HCT116 (cell line): Measurements from ENCODE around the gene RECQL5. TPM values are rescaled to one million over a fixed set of nuclear protein-coding genes. Genes with fewer than 3 reads are reported as not detected.
A peak's percentile ranks its signal among the peaks of the same experiment; 100 is the strongest.

Source experiments
- ATAC-seq: fragments of 200-7000 bp; cut with Tn5 transposase; 2 replicates; pipeline ENCODE4 v1.9.1; 2020; ENCODE audit warnings: mild to moderate bottlenecking, moderate library complexity
- BruUV-seq: library from RNA; stranded (reverse); fragments of 400-500 nt; replicated peaks from 2 replicates; lab custom pipeline; 2021; lab: Mats Ljungman, UMichigan
- CTCF ChIA-PET: fragments of 300-600 bp; sonication (Branson Sonifier 250); formaldehyde crosslinking; loops from one replicate; lab custom pipeline; 2021; ENCODE audit warnings: antibody characterized with exemption; lab: Charles Lee
- POLR2A ChIA-PET: fragments of 300-600, 350-600 bp; sonication (Branson Sonifier 250); formaldehyde crosslinking; loops from one replicate; lab custom pipeline; 2021; ENCODE audit warnings: antibody characterized with exemption; lab: Charles Lee
- RAD21 ChIA-PET, 2 experiments: fragments of 300-600 bp; sonication (Branson Sonifier 250); formaldehyde crosslinking; loops; one replicate each; lab custom pipeline; 2023; ENCODE audit warnings: low total read pairs in 2 of 2; ENCODE audit not compliant: uncharacterized antibody in 2 of 2, unreplicated experiment in 2 of 2, low non-redundant PET in 1 of 2; lab: Charles Lee
- DNase-seq: peaks from one replicate; pipeline ENCODE4 v3.0.0-alpha.2; 2010; ENCODE audit warnings: low read depth, low spot score
- H2AFZ ChIP-seq: fragments of 200-600 bp; shearing (Covaris generic), sonication (generic); 2 replicates; pipeline ENCODE4 v1.6.1; 2017; ENCODE audit warnings: low read depth, mixed run types, mixed read lengths, antibody characterized with exemption, low read length; ENCODE audit not compliant: poor library complexity, severe bottlenecking
- H3K27ac ChIP-seq: 2 replicates; pipeline ENCODE4 v1.5.1; 2012; ENCODE audit warnings: low read depth, low read length
- H3K27me3 ChIP-seq: fragments of 200-600 bp; sonication (generic); 2 replicates; pipeline ENCODE4 v1.6.1; 2016; ENCODE audit warnings: mixed run types, low read length, mixed read lengths; ENCODE audit not compliant: insufficient read depth
- H3K36me3 ChIP-seq, 2 experiments: fragments of 200-500 bp in 1 of 2; fragments of 200-600 bp in 1 of 2; sonication (Bioruptor generic) in 1 of 2; sonication (generic) in 1 of 2; 2 replicates each; pipeline versions ENCODE4 v1.5.1 to v1.6.1; 2014 to 2016; ENCODE audit warnings: low read length in 2 of 2, inconsistent platforms in 1 of 2, mixed read lengths in 1 of 2, mixed run types in 1 of 2; ENCODE audit not compliant: insufficient read depth in 2 of 2, control insufficient read depth in 1 of 2
- H3K4me1 ChIP-seq, 2 experiments: fragments of 200-600 bp in 1 of 2; sonication (generic) in 1 of 2; 2 replicates each; pipeline versions ENCODE4 v1.5.1 to v1.6.1; 2012 to 2017; ENCODE audit warnings: low read length in 2 of 2, inconsistent platforms in 1 of 2, mild to moderate bottlenecking in 1 of 2, mixed read lengths in 1 of 2, mixed run types in 1 of 2, moderate library complexity in 1 of 2; ENCODE audit not compliant: insufficient read depth in 2 of 2, control insufficient read depth in 1 of 2
- H3K4me2 ChIP-seq: fragments of 200-600 bp; sonication (generic); 2 replicates; pipeline ENCODE4 v1.6.1; 2017; ENCODE audit warnings: mixed run types, low read length, mixed read lengths
- H3K4me3 ChIP-seq, 2 experiments: fragments of 200-600 bp in 1 of 2; sonication (generic) in 1 of 2; replicated peaks in 1 of 2; 2 replicates each; pipeline ENCODE4 v1.5.1; 2011 to 2016; ENCODE audit warnings: low read length in 2 of 2, control low read depth in 1 of 2, low read depth in 1 of 2, mild to moderate bottlenecking in 1 of 2, mixed read lengths in 1 of 2, mixed run types in 1 of 2
- H3K79me2 ChIP-seq: fragments of 200-600 bp; sonication (generic); 2 replicates; pipeline ENCODE4 v1.6.1; 2017; ENCODE audit warnings: mild to moderate bottlenecking, mixed run types, low read length, moderate library complexity, mixed read lengths; ENCODE audit not compliant: insufficient read depth
- H3K9ac ChIP-seq: fragments of 200-600 bp; sonication (generic); 2 replicates; pipeline ENCODE4 v1.6.1; 2016; ENCODE audit warnings: low read length, mixed read lengths
- H3K9me2 ChIP-seq: fragments of 200-600 bp; sonication (generic), shearing (Covaris generic); 2 replicates; pipeline ENCODE4 v1.6.1; 2017; ENCODE audit warnings: mixed run types, mild to moderate bottlenecking, moderate library complexity; ENCODE audit not compliant: insufficient read depth
- H3K9me3 ChIP-seq, 2 experiments: fragments of 200-500 bp in 1 of 2; fragments of 200-600 bp in 1 of 2; sonication (Bioruptor generic) in 1 of 2; sonication (generic) in 1 of 2; 2 replicates each; pipeline ENCODE4 v1.6.1; 2014 to 2017; ENCODE audit warnings: low read length in 2 of 2, mixed read lengths in 2 of 2, inconsistent platforms in 1 of 2, low read depth in 1 of 2, mild to moderate bottlenecking in 1 of 2, mixed run types in 1 of 2, moderate library complexity in 1 of 2; ENCODE audit not compliant: control insufficient read depth in 1 of 2, insufficient read depth in 1 of 2
- H4K20me1 ChIP-seq: fragments of 200-600 bp; sonication (generic), shearing (Covaris generic); 2 replicates; pipeline ENCODE4 v1.6.1; 2017; ENCODE audit warnings: mixed run types, mild to moderate bottlenecking, moderate library complexity; ENCODE audit not compliant: insufficient read depth
- CBX3 ChIP-seq: IDR thresholded peaks from 2 replicates; pipeline ENCODE4 v1.6.1; 2012; ENCODE audit warnings: low read depth
- CEBPB ChIP-seq: IDR thresholded peaks from 2 replicates; pipeline ENCODE4 v1.6.1; 2012; ENCODE audit warnings: low read depth
- EGR1 ChIP-seq: IDR thresholded peaks from 2 replicates; pipeline ENCODE4 v1.6.1; 2012; ENCODE audit warnings: low read depth
- ELF1 ChIP-seq: IDR thresholded peaks from 2 replicates; pipeline ENCODE4 v1.6.1; 2012; ENCODE audit warnings: low read depth, borderline replicate concordance
- EZH2 ChIP-seq: fragments of 200-600 bp; sonication (generic); IDR thresholded peaks from 2 replicates; pipeline ENCODE4 v1.6.1; 2017; ENCODE audit warnings: antibody characterized with exemption, mixed run types
- FOSL1 ChIP-seq: IDR thresholded peaks from 2 replicates; pipeline ENCODE4 v1.6.1; 2012; ENCODE audit warnings: low read depth
- JUND ChIP-seq: IDR thresholded peaks from 2 replicates; pipeline ENCODE4 v1.6.1; 2012
- SIN3A ChIP-seq: IDR thresholded peaks from 2 replicates; pipeline ENCODE4 v1.6.1; 2012; ENCODE audit warnings: low read depth
- SRF ChIP-seq: IDR thresholded peaks from 2 replicates; pipeline ENCODE4 v1.6.1; 2012; ENCODE audit warnings: low read depth
- TCF7L2 ChIP-seq: IDR thresholded peaks from 2 replicates; pipeline ENCODE4 v1.7.0; 2011; ENCODE audit warnings: borderline replicate concordance, inconsistent platforms; ENCODE audit not compliant: insufficient read depth, insufficient read length; ENCODE audit errors: extremely low read depth
- YY1 ChIP-seq: IDR thresholded peaks from 2 replicates; pipeline ENCODE4 v1.6.1; 2011; ENCODE audit warnings: low read length, low read depth, moderate library complexity, mild to moderate bottlenecking; ENCODE audit not compliant: insufficient replicate concordance; ENCODE audit errors: extremely low read depth
- ZFX ChIP-seq: fragments of 450-650 bp; IDR thresholded peaks from 2 replicates; pipeline ENCODE4 v1.6.1; 2017
- intact Hi-C: fragments of 100-400 bp; cut with micrococcal nuclease; formaldehyde crosslinking; loops from 2 replicates; pipeline ENCODE4 v1.10.0; 2022
- total RNA-seq: library from RNA; stranded (reverse); gene quantifications from one replicate; pipeline ENCODE4 v1.2.1, GENCODE V29; 2021; ENCODE audit not compliant: unreplicated experiment
- TF ChIP-seq, protein P1 (sequence below): IDR thresholded peaks from 2 replicates; pipeline ENCODE4 v1.6.1; 2011; ENCODE audit warnings: mild to moderate bottlenecking, low read length, moderate library complexity; ENCODE audit not compliant: insufficient replicate concordance; ENCODE audit errors: extremely low read depth
- TF ChIP-seq, protein P2 (sequence below): IDR thresholded peaks from 2 replicates; pipeline ENCODE4 v1.6.1; 2012

The RECQL5 gene
- total RNA-seq, 1 experiment from 2014 or later, result 83.3 TPM

DNA sequence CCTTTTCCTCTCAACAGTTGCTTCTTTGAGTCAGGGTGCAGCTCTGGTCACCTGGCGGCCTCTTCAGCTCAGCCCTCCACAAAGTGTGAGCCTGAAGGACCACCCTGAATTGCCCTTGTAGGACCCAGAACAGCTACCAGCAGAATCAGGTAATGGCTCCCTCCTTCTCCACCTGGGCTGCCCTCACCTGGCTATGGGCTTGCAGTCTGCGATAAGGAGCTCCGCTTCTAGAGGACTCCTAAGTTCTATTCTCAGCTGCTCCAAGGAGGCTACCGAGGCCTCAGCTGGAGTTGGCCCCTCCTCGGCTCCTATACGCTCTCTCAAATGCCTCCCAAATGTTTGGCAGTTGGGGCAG lies 20.3 kb downstream of the RECQL5 start:
- Histone ChIP-seq H3K9me2 (no peaks in the 10 kb centered on the region), H3K4me1 (peaks cover 34 to 55% of the 10 kb centered on the region in 2 experiments), H3K9me3 (no peaks in the 10 kb centered on the region), H3K4me3 (peak overlapping the region in 1 of 2 experiments; percentile 55; a peak in 2 of 4 replicates), H3K9ac (peak overlapping the region; percentile 72), H3K79me2 (no peaks in the 10 kb centered on the region), H3K36me3 (peaks cover 16 to 19% of the 10 kb centered on the region in 2 experiments; a peak in 3 of 4 replicates), H2AFZ (no peak overlapping the region), H3K27ac (peak overlapping the region; percentile 77), H4K20me1 (no peaks in the 10 kb centered on the region), H3K27me3 (no peaks in the 10 kb centered on the region), H3K4me2 (peak overlapping the region; percentile 91)
- no peak for TF ChIP-seq CBX3
- TF ChIP-seq ZFX, result no peak
- TF ChIP-seq ELF1, result no peak
- no peak for TF ChIP-seq FOSL1
- TF ChIP-seq TCF7L2, result no peak
- no peak for TF ChIP-seq CEBPB
- TF ChIP-seq EZH2, result no peak
- TF ChIP-seq, protein P1, sequence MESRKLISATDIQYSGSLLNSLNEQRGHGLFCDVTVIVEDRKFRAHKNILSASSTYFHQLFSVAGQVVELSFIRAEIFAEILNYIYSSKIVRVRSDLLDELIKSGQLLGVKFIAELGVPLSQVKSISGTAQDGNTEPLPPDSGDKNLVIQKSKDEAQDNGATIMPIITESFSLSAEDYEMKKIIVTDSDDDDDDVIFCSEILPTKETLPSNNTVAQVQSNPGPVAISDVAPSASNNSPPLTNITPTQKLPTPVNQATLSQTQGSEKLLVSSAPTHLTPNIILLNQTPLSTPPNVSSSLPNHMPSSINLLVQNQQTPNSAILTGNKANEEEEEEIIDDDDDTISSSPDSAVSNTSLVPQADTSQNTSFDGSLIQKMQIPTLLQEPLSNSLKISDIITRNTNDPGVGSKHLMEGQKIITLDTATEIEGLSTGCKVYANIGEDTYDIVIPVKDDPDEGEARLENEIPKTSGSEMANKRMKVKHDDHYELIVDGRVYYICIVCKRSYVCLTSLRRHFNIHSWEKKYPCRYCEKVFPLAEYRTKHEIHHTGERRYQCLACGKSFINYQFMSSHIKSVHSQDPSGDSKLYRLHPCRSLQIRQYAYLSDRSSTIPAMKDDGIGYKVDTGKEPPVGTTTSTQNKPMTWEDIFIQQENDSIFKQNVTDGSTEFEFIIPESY, result no peak
- no peak for TF ChIP-seq SRF
- TF ChIP-seq JUND, result no peak
- TF ChIP-seq, protein P2, sequence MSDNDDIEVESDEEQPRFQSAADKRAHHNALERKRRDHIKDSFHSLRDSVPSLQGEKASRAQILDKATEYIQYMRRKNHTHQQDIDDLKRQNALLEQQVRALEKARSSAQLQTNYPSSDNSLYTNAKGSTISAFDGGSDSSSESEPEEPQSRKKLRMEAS, result no peak
- no peak for TF ChIP-seq SIN3A
- TF ChIP-seq YY1, result no peak
- no peak for TF ChIP-seq EGR1
- ChIA-PET POLR2A (interaction anchor here (0.9 to 2.8 kb wide), 3 partner anchors 13 to 133 kb away, joined by 3 to 17 read pairs (median 13); partner anchors contain the start of gene SMIM5), RAD21 (interaction anchor here in 1 of 2 experiments (0.6 kb wide), 1 partner anchor 31 kb away, joined by 3 read pairs; no protein-coding TSS in a partner anchor), CTCF (interaction anchor here (0.7 to 3.6 kb wide), 5 partner anchors 7 to 103 kb away, joined by 3 to 80 read pairs (median 18); partner anchors contain the start of gene SMIM5)
- BruUV-seq, result TSS peak; percentile 78
- ATAC-seq (no peak), DNase-seq (no peak)
- intact Hi-C loops, result no loop called here
